GM10266 (cell line): ENCODE measurements around the gene WNT9B.
A peak's percentile ranks its signal among the peaks of the same experiment; 100 is the strongest.

Source experiments
- DNase-seq: peaks from one replicate; pipeline ENCODE4 v3.0.0; 2012; ENCODE audit errors: extremely low spot score
- CTCF ChIP-seq: IDR thresholded peaks from 2 replicates; pipeline ENCODE4 v1.5.1; 2012; ENCODE audit warnings: mild to moderate bottlenecking, low read depth; ENCODE audit not compliant: control insufficient read depth, insufficient read depth; ENCODE audit errors: missing control alignments

Gene WNT9B

GRCh38 chr17:46876353-46876887 is 25.0 kb downstream of the WNT9B start:
- TF ChIP-seq CTCF: peak; percentile 25
- DNase-seq: no peak

- no peak for DNase-seq
- no peak for TF ChIP-seq CTCF
These were observed 25.5 kb downstream of the WNT9B start for GRCh38 chr17:46876926-46877325.

- no peak for DNase-seq
- TF ChIP-seq CTCF: no peak
These were observed 26.1 kb downstream of the WNT9B start for GRCh38 chr17:46877466-46877865.

- DNase-seq: no peak
- no peak for TF ChIP-seq CTCF
These were observed 26.7 kb downstream of the WNT9B start for GRCh38 chr17:46878055-46878454.

GRCh38 chr17:46879101-46879500 is 27.7 kb downstream of the WNT9B start:
- DNase-seq: no peak
- TF ChIP-seq CTCF: no peak

- DNase-seq: no peak
- TF ChIP-seq CTCF: no peak
These were observed 29.6 kb downstream of the WNT9B start for GRCh38 chr17:46881015-46881414.

GRCh38 chr17:46882666-46883065 is 31.3 kb downstream of the WNT9B start:
- no peak for TF ChIP-seq CTCF
- DNase-seq: no peak
